Activated T-helper 1 cell treated with anti-CD3 and anti-CD28 coated beads, Interleukin-2, amount 50 U/mL, for 16 hours (primary cell): ENCODE data around the gene HTRA1.

Source experiments
- DNase-seq, 2 donors: peaks; one replicate each; pipeline ENCODE4 v3.0.0-alpha.2; 2020; ENCODE audit warnings: low read depth in 1 of 2, low spot score in 1 of 2

HTRA1 gene

GRCh38 chr10:122515022-122515424 lies 53.7 kb downstream of the HTRA1 start:
- DNase-seq = no peak

- peak; percentile 8 to 46 for DNase-seq
Observed at GRCh38 chr10:122515588-122516231, 54.4 kb downstream of the HTRA1 start.

- no peak for DNase-seq
Observed at GRCh38 chr10:122516734-122517133, 55.4 kb downstream of the HTRA1 start.

- no peak for DNase-seq
Observed at GRCh38 chr10:122519144-122519543, 57.8 kb downstream of the HTRA1 start.

- no peak for DNase-seq
Observed at GRCh38 chr10:122519873-122520272, 58.5 kb downstream of the HTRA1 start.

GRCh38 chr10:122521011-122521410 lies 59.7 kb downstream of the HTRA1 start:
- no peak for DNase-seq

- DNase-seq = no peak
Observed at GRCh38 chr10:122524811-122525210, 63.5 kb downstream of the HTRA1 start.

- no peak for DNase-seq
Observed at GRCh38 chr10:122525788-122526187, 64.4 kb downstream of the HTRA1 start.

GRCh38 chr10:122526892-122527291 lies 65.5 kb downstream of the HTRA1 start:
- no peak for DNase-seq

- DNase-seq = no peak
Observed at GRCh38 chr10:122530177-122530576, 68.8 kb downstream of the HTRA1 start.

- no peak for DNase-seq
Observed at GRCh38 chr10:122531261-122531660, 69.9 kb downstream of the HTRA1 start.

- no peak for DNase-seq
Observed at GRCh38 chr10:122531939-122532338, 70.6 kb downstream of the HTRA1 start.

GRCh38 chr10:122532601-122533296 lies 71.4 kb downstream of the HTRA1 start:
- no peak for DNase-seq

- no peak for DNase-seq
Observed at GRCh38 chr10:122537545-122537944, 76.2 kb downstream of the HTRA1 start.

GRCh38 chr10:122541541-122542002 lies 80.2 kb downstream of the HTRA1 start:
- DNase-seq = no peak

- DNase-seq = no peak
Observed at GRCh38 chr10:122543676-122544445, 82.5 kb downstream of the HTRA1 start.

- no peak for DNase-seq
Observed at GRCh38 chr10:122544493-122544892, 83.1 kb downstream of the HTRA1 start.

GRCh38 chr10:122546242-122546641 lies 84.9 kb downstream of the HTRA1 start:
- no peak for DNase-seq

- DNase-seq = no peak
Observed at GRCh38 chr10:122548407-122549085, 87.2 kb downstream of the HTRA1 start.

- no peak for DNase-seq
Observed at GRCh38 chr10:122549636-122550035, 88.3 kb downstream of the HTRA1 start.

GRCh38 chr10:122550427-122550826 lies 89.1 kb downstream of the HTRA1 start:
- DNase-seq = no peak
